ENCODE measurements around the gene ALDH1B1.

ALDH1B1 gene

DNA sequence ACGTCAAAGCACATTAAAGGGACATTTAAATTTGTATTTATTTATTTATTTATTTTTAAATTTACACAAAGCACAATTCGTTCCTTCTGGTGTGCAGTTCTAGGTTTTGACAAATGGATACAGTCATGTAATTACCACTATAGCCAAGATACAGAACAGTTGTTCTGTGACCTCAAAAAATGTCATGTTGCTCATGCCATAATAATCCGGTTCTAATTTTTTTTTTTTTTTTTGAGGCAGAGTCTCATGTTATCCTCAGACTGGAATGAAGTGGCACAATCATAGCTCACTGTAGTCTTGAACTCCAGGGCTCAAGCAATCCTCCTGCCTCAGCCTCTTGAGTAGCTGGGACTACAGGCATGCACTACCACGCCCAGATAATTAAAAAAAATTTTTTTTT, 24.0 kb downstream of the ALDH1B1 start:
- no peak for DNase-seq (ENCODE audit: low read depth)

DNA sequence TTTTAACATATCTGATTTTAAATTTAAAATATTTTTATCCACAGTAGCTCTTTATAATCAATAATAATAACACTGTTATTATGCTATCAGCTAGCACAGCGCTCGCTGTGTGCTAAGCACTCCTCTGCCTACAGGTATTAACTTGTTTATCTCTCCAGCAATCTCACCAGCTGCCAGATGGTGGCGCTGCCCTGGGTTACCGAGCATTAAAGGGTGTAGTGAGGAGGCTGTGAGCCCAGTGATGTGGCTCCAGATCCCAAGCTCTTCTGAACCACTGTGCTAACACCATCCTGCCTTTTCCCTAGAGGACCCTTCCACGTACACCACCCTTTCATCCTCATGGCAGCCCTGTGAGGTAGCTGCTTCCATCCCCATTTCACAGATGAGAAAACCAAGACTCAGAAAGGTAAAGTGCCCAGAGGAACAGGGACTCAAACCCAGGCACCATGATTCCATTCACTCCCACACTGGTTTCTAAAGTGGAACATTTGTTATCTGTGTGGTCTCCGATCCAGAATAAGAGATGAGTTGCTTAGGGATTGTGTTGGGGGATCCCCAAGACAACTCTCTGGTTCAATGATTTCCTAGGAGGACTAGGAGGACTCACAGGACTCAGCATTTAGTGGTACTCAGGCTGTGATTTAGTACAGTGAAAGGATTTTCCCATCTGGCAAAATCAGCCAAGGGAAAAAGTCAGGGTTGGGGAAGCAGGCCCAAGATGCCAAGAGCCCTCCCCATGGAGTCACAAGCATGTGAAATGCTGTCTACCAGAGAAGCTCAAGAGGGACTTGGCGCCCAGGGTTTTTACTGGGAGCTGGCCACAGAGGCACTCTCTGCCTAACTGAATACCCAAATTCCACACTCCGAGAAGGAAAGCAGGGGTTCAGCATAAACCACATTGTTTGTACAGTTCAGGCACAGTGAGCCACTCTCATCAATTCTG, 24.8 kb downstream of the ALDH1B1 start:
- DNase-seq (ENCODE audit: low read depth): no peak

DNA sequence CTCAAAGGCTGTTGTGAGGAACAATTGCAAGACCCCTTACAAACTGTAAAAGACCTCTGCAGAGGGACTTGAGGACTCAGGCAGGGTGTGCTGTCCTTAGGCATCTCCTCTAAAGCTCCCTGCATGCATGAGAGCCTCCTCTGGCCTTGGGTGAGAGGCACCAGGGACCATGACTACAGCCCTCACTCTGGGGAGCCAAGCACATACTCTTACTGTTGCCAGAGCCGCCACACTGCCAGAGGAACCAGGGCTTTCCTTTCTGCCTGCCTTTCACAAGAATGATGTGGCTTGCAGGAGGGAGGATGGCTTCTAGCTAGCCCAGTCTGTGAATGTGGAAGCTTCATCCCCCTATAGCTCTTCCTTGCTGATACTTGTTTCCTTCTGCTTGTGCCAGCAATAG, 25.9 kb downstream of the ALDH1B1 start:
- no peak for DNase-seq (ENCODE audit: low read depth)

DNA sequence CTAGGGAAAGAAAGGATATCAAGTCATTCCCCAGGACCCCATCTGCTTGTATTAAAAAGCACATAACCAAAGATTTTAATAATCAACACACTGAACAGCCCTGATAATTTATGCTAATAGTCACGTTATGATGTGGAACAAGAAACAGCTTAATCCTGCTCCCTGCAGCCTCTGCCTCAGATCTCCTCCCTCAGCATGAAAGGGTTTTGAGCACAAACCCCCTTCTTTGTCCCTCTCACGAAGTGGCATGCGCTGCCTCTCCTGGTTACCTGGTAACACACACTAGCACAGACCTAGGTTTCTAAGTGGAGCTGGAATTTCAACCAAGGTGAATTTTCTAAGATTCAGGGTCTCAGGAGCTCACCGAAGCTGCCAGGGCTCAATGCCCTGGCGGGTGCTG, 26.7 kb downstream of the ALDH1B1 start:
- DNase-seq (ENCODE audit: low read depth): no peak

DNA sequence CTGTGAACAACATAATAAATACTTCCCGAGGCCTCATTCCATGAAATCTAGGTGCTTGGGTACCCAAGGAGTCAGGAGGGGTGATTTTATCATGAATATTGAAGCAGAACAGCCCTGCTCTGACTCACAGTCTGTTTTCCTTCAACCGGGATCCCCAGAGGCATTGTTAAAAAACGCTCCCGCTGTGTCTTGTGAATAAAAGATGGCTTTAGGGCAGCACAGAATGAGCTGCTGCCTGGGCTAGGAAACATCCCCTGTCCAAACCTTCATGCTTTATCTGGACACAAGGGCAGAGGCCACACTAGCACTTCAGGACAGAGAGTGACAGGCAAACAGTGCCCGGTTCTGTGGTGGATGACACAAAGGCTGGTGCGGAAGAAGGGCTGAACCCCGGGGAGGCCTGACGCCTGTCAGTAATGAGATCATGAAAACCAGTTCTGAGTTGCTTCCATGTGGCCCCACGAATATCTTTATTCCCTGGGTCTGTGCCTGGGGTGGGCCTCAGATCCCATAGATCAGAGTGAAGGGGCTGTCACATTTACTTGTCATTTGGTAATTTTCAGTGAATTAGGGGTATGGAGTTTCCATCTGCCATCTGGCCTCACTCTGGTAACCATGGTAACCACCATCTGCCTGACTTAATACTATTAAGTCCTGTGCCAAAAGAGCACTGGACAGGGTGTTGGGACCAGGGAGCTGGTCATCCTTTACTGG, 29.2 kb downstream of the ALDH1B1 start:
- no peak for DNase-seq (ENCODE audit: low read depth)

DNA sequence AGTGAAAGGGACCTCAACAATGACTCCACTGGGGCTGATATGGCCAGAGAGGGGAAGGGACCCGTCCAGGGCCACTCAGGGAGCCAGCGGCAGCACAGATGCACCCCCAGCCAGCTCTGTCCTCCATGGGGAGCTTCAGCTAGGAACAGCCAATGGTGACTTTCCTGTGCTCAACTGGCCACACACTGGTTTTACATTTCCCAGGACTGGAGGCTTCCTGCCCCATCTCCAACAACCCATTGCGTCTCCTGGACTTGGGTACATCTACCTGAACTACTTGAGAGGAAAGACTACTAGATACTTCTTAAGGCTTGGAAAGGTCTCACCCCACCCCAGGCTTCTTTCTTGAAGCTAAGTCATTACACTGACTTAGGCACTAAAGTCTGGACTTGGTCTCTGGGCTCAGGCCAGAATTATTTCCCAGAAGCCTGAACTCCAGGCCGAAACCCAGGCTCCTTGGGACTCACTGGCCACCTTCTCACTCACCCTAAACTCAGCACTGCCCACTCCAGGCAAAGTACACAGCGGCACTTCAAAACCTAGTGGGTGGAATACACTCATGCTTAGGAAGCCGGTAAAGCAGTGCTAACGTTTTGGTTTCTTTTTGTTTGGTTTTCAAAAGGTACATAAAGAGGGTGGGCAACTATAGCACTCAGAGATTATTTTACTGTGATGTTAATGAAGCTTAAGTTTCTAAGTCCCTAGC, 30.2 kb downstream of the ALDH1B1 start:
- DNase-seq (ENCODE audit: low read depth): no peak

DNA sequence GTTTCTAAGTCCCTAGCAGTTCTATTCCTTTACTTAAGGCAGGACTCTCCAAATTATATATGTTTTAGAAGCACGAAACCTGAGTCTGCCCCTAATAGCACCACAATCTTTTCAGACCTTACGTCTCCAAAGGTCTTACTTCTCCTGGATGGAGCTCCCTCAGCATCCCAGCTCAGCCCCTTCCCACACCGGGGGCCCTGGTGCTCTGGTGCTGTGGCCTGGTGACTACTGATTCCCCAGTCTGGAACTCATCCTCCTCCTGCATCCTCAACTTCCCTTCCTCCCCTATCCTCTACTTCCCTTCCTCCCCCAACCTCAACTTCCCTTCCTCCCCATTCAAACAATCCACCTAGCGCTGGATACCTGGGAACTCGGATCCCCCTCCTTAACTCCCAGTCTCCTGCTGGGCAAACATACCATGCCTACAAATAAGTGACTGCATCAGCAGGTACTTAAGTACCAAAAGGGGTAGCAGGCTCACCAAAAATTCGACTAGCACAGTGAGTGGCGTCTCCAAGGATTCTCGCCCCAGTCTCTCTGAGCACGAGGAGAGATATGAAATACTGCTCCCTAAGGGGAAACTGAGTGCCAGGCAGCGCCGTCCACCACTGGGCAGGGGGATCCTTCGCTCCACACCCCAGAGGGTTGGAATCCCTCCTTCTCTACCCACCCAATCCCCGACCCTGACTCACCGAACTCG, 30.9 kb downstream of the ALDH1B1 start:
- DNase-seq (ENCODE audit: low read depth): no peak

DNA sequence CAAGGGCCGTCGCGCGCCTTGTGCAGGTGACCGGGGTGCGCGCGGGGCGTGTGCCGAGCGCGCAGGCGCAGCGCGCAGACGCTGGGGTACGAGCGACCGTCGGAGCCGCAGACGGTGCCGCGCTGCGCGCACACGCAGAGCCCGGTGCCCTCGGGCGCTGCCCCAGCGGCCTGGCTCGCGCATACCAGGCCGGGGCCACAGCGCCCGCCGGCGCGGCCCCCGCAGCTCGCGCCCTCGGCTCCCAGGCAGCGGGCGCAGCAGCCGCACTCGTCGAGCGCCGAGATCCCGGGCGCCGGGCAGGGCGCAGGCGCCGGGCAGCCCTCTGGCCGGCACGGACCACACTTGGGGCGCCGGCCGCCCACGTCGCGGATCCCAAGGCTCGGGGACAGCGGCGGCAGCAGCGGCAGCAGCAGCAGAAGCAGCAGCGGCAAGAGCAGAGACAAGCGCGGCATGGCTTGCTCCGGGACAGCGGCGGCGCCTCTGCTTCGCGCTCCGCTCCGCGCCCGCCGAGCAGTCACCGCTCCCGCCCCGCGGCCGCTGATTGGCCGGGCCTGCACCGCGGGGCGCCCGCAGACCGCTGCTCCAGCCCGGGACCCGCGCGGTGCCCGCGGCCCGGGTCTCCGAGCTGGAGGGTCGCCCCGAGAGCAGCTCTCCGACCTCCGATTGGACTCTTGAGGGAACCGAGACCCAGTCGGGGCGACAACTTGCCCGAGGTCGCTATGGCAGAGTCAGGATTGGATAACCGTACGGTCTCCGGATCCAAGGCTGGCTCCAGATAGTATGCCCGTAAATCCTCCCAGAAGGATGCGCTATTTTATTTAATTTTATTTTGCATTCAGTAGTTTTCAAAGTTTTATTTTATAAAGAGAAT, 31.7 kb downstream of the ALDH1B1 start, which contains the start of gene IGFBPL1:
TSS of gene IGFBPL1 (minus strand) at position 482 of the 871 bp plus-strand sequence. CDS start at position 452, 30 bp downstream.
- DNase-seq (ENCODE audit: low read depth): no peak

DNA sequence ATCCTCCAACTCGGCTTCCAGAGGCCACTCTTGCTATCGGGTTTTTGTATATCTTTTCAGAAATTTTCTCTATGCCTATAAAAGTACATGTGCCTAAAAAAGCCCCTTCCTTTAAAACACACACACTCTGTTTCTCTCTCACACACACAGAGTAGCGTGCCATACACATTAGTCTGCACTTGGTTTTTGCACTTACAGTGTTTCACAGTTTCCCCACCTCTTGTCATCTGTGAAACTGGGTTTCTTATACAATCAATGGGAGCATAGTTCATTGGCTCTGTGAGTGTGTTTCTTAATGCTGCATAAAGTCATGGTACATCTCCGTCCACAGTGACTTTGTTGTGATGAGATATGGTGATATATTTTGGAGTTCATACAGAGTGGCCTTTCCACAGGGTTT, 32.4 kb downstream of the ALDH1B1 start:
- DNase-seq (ENCODE audit: low read depth): no peak

DNA sequence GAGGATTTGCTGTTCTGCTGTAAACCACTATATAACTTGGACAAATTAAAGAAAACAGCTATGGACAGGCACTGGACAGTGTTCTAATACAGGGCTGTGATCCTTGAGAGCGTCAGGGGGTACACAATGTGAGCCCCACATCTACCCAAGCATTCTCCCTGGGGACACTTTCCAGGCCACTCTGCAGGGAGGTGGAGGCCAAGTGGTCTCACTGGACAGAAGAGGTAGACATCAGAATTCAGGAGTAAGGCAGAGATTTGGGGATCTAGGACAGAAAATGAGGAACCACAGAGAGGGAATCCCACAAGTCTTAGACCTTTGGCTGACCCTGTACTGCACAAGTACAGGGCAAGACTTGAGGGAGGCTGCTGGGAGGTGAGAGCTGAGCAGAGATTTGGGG, 35.6 kb downstream of the ALDH1B1 start:
- DNase-seq (ENCODE audit: low read depth): no peak

DNA sequence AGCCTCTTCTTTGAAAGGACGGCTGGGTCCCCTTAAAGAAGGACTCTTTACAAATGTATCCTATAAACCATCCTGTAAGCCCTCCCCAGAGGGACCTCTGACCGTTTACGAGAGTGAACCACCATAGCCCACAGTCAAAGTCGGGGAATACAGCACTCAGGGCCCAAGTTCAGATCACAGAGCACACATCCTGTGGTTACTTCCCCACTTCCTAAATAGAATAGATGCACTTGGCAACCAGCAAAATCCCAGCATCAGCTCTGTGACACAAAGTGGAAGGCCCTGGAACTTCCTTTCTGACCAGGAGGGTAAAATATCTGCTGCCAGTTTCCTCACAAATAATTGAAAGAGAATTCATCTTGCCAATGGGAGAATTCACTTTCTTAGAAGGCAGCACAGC, 38.6 kb downstream of the ALDH1B1 start:
- no peak for DNase-seq (ENCODE audit: low read depth)

DNA sequence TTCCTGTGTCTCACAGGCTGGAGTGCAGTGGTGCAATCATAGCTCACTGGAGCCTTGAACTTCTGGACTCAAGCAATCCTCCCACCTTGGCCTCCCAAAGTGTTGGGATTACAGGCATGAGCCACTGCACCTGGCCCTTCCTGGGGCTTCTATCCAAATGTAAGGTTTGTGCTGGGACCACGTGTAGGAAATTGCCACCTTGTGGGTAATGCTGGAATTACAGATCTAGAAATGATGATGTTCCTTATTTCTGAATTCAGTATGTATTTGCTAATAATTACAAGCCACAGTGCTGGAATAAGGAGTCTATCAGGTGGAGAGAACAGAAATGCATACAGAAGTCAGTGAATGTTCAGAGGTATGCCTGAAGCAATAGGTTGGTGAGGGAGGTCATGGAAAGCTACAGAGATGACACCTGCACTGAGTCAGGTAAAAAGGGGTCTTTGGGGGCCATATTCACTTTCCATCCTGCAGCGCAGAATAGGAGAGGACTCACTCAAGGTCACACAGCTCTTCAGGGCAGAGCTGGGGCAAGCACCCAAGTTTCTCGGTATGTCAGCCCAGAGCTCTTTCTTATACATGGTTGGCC, 40.5 kb downstream of the ALDH1B1 start:
- DNase-seq (ENCODE audit: low read depth): no peak

DNA sequence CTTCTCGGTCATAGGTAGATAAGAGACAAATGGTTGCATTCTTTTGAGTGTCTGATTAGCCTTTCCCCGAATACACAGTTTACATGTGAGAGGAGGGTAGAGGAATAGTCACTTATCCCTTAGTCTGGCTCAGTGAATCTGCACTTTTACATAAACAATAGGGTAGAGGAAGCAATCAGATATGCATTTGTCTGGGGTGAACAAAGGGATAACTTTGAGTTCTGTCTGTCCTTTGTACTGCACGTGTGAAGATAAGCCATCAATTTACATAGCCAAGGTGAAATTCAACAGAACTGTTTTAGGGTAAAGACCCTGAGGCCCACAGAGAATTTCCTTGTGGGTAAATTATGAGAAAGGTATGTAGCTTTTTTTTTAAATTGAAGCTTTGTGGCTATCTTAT, 41.9 kb downstream of the ALDH1B1 start:
- DNase-seq (ENCODE audit: low read depth): no peak

DNA sequence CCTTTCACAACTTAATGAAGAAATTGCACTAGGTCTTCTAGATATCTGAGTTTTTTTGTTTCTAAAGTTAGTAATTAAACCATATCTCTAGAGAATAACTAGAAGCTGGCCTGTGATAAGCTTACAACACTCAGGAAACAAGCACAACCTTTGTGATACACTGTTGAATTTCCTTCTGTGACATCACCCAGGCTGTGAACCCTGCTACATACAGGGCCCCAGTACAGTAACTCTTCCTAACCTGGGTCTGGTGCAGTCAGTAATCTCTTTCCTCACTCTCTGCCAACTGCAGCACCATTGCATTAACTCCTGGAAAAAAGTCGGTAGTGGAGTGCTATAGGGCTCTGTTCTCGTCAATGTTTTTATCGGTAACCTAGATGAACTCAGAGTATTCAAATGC, 42.4 kb downstream of the ALDH1B1 start:
- no peak for DNase-seq (ENCODE audit: low read depth)

DNA sequence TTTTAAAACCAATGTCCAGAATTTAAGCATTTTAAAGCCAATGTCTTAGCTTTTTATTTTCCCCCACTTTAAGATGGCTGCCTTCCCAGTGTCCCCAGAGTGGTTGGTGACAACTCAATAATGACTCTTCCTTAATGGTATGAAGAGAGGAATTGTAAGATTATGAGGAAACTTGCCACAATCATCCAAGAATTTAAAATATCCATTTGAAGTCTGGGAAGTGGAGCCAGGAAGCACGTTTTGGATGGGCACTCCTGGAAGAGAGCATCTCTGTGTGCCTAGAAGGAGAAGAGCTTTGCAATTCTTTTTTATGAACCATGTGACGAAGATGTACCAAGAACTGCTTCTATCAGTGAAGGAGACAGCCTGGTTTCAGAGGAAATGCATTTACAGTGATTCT, 43.0 kb downstream of the ALDH1B1 start:
- no peak for DNase-seq (ENCODE audit: low read depth)

DNA sequence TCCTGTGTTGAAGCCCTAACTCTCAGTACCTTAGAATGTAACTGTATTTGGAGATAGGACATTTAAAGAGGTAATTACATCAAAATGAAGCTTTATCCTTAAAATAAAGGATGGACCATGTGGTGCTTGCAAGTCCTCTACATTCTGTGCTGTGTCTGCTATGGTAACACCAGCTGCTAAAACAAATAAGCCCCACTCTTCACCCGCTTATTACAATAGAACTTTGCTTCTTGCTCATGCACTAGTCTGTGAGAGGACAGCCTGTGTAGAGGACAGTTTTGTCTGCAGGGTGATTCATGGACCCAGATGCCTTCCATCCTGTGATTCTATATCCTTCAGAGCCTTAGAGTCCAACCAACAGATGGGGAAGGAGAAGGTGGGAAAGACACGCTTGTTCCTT, 44.2 kb downstream of the ALDH1B1 start:
- no peak for DNase-seq (ENCODE audit: low read depth)

DNA sequence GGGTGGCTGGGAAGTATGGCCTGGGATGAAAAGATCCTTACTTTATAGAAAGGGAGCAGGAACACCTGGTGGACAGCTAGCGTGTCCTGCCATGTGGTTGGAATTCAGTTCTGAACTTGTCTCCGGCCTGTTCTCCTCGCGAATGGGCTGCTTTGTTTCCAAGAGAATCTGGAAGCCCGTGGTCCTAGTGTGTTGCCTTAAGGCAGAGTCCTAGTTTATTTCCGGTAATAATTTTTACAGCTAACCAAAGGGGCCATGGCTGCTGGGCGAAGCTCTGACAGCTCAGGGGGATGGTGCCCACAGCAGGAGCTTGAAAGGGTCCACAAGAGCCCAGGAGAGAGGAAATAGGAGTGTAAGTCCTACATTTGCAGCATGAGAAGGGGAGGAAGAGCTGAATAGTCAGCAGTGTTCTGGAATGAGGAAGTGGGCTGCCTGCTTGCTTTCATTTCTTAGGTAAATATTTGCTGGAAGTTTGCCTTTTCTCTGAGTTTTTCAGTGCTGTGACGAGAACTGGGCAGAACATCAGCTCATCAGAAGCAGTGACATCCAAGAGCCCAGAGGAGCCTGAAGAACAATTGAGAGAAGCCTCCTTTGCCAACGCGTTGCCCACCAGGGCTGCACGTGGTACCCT, 44.8 kb downstream of the ALDH1B1 start:
- no peak for DNase-seq (ENCODE audit: low read depth)

DNA sequence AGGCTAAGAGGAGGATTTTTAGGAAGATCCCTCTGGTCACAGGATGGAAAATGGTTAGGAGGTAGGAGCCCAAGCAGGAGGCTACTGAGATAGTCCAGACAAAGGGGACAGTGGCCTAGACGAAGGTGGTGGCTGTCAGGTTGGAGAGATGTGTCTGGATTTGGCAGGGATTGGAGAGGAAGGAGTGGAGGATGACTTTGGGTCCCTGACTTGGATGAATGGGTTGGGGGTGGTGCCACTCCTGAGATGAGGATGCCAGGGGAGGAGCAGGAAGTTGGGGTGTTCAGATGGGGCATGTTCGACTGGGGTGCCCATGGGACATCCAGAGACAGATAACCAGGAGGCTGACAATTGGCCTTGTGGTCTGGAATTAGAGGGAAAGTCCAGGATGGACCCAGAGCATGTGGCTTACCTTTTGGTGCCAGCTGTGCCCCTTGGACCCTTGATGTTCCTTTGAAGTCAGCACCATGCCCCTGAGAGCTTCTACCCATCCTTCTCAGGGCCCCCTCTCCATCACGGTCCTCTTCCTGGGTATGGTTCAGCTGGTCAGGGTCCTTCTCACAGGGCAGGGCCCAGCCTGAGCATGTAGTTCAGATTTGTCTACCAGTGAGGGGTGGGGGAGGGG, 46.9 kb downstream of the ALDH1B1 start:
- no peak for DNase-seq (ENCODE audit: low read depth)

DNA sequence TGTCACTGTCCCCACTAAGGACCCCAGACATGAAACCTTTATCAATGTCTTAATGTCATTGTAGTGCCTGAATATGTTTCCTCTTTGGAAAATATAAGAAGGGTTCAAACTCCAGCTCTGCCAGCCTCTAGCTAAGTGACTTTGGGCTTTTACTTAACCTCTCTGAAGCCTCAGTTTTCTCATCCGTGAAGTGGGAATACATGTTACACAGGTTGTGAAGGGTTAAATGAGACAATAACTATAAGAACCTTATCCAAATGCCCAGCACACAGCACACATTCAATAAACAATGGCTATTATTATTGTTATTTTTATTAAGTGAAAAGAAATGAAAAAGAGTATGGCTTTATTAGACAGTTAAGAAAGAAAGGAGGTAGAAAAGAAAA, 47.4 kb downstream of the ALDH1B1 start:
- DNase-seq (ENCODE audit: low read depth): no peak

DNA sequence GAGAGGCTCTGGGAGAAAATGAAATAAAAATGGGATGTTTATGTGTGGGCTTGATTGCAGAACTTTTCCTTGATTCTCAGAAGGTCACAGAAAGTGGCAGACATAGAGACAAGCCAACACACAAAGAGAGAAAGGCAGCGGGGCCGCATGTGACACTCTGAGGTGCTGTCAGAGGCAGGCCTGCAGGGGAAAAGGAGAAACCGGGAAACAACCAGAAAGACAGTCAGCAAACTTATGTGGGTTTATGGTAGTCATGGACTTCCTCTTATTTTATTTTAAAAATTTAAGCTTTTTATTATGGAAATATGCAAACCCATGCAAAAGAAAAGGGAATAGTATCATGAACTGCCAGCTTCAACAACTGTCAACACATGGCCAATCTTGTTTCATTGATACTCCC, 48.0 kb downstream of the ALDH1B1 start:
- DNase-seq (ENCODE audit: low read depth): no peak

Data from activated T-helper 1 cell treated with Interleukin-2 at 50 U/mL for 16 hours (primary cell).